Right lobe of liver (tissue), 4 donors: ENCODE results near the gene SPP1.

Experiments used
- POLR2A ChIP-seq: fragments of 450-650 bp; IDR thresholded peaks from one replicate; pipeline ENCODE4 v1.6.1; 2017; ENCODE audit warnings: antibody characterized with exemption, mild to moderate bottlenecking
- TF ChIP-seq, protein P1 (sequence below), 4 donors: fragments of 200-600 bp in 3 of 4; fragments of 450-650 bp in 1 of 4; IDR thresholded peaks; one replicate each; pipeline versions ENCODE4 v1.5.1 to v1.8.0; 2016 to 2022; ENCODE audit warnings: antibody characterized with exemption in 4 of 4, mild to moderate bottlenecking in 2 of 4
- donor health status: DM: no; HTN: no; CAD: no.
- donor health status: DM: no; HTN: no; CAD: no.
- donor health status: DM: no; HTN: yes; CAD: no.

DNA sequence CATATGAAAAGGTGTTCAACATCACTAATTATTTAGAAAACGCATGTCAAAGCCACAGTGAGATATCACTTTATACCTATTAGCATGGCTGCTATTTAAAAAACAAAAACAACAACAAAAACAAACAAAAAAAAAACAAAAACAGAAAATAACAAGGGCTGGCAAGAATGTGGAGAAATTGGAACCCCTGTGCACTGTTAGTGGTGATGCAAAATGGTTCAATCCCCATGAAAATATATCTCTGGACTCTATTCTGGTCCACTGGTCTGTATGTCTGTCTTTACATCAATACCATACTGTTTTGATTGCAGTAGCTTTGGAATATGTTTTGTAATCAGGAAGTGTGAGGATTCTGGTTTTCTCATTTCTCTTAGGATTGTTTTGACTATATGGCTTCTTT is 43.6 kb upstream of the SPP1 start:
- TF ChIP-seq, protein P1, sequence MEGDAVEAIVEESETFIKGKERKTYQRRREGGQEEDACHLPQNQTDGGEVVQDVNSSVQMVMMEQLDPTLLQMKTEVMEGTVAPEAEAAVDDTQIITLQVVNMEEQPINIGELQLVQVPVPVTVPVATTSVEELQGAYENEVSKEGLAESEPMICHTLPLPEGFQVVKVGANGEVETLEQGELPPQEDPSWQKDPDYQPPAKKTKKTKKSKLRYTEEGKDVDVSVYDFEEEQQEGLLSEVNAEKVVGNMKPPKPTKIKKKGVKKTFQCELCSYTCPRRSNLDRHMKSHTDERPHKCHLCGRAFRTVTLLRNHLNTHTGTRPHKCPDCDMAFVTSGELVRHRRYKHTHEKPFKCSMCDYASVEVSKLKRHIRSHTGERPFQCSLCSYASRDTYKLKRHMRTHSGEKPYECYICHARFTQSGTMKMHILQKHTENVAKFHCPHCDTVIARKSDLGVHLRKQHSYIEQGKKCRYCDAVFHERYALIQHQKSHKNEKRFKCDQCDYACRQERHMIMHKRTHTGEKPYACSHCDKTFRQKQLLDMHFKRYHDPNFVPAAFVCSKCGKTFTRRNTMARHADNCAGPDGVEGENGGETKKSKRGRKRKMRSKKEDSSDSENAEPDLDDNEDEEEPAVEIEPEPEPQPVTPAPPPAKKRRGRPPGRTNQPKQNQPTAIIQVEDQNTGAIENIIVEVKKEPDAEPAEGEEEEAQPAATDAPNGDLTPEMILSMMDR (IDR thresholded peaks at IDR 0.05): no peak
- TF ChIP-seq POLR2A: no peak
